SH-SY5Y (cell line): ENCODE data around the gene HOXB4.

ENCODE experiments used
- GATA2 ChIP-seq: IDR thresholded peaks from 2 replicates; pipeline ENCODE4 v1.6.1; 2011; ENCODE audit warnings: mild to moderate bottlenecking, low read depth, low read length
- GATA3 ChIP-seq: IDR thresholded peaks from 2 replicates; pipeline ENCODE4 v1.6.1; 2011; ENCODE audit warnings: low read depth, mild to moderate bottlenecking, low read length, moderate library complexity

The HOXB4 gene

DNA sequence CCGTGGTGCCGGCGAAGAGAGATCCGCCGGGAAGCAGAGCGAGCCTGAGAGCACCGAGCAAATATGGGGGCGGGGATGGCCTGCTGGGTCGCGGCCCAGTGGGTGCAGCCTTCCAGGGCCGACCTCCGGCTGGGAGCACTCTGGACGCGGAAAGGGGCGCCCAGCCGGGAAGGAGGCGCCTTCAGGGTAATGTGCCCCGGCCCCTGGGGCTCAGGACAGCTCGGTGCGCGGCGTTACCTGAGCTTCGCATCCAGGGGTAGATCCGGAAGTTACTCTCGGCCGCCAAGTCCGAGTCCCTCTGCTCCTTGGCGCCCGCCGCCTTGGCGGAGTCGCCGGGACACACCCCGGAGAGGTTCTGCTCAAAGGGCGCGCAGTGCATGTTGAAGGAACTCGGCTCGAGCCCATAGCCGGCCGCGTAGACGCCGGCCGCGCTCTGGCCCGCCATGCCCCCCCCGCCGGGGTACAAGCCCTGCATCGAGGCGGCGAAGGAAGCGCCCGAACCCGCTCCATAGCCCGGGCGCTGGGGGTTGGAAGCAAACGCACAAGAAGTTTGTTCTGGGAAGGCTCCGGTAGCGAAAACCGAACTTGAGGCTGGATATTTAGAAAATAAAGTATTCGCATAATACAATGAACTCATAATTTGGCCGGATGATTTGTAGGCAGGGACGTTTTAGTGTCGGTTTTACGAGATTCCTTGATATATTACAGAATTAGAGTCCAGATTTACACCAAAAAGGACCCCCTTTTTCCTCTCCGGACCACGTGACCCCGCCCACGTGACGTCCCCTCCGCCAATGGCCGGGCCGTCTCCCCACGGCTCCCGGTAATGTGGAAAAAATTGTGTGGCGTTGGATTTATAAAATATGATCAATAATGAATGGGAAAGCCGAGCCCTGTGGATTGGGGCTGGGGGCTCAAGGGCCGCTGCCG, 32.4 kb upstream of the HOXB4 start, which contains the start of gene HOXB7:
Gene HOXB7, minus strand, starts transcription at position 736 of the 930 bp plus-strand sequence. Its CDS starts 99 bp downstream, at position 637.
- TF ChIP-seq GATA3 (no peak), GATA2 (no peak)

GRCh38 chr17:48609759-48610281, 31.7 kb upstream of the HOXB4 start:
- no peak for TF ChIP-seq GATA2
- no peak for TF ChIP-seq GATA3

- no peak for TF ChIP-seq GATA2
- no peak for TF ChIP-seq GATA3
Measured at GRCh38 chr17:48609033-48609432, 30.9 kb upstream of the HOXB4 start.

DNA sequence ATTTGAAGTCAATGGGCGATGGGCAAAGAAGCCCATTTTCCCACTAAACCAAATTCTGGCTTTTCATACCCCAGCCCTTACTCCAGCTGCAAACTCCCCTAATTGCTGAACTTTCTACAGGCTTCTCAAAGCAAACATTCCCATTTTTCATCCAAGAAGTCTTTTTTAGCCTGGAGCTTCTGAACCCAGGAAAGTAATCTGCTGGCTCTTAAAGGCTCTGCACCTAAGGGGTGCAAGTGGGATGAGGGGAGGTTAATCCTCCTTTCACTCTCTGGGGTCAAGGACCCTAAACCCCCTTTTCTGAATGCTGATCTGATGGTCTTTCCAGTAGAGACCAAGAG, 30.3 kb upstream of the HOXB4 start:
- TF ChIP-seq GATA2 = no peak
- TF ChIP-seq GATA3 = no peak

DNA sequence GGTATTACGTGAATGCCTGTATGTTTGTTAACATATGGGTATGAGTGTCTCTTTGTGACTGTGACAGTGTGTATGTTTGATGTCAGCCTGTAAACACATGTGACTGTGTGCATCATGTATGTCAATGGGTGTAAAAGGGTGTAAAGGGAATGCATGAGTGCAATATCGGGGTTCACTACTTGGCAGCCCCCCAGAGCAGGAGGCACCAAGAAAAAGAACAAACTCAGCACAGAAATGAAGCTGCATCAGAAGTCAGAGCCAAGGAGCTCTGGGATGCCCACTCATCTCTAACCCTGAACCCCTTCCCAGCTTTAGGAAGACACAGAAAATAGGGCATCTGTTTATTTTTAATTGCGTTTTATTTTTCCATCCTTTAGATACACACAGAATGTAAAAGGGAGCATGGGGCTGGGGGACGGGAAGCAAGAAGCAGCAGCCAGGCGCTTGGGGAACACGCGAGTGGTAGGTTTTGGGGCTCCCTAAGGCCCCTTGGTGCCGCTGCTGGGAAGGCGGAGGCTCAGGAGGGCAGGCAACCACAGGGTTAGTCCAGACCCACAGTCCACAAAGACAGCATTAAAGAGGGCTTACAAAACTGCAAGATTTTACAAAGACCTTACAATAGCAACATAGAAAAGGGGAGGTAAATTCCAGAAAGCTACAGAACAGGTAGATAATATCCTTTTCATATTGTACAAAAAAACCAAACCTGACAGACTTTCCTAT, 28.9 kb upstream of the HOXB4 start:
- TF ChIP-seq GATA3 (no peak), GATA2 (no peak)

DNA sequence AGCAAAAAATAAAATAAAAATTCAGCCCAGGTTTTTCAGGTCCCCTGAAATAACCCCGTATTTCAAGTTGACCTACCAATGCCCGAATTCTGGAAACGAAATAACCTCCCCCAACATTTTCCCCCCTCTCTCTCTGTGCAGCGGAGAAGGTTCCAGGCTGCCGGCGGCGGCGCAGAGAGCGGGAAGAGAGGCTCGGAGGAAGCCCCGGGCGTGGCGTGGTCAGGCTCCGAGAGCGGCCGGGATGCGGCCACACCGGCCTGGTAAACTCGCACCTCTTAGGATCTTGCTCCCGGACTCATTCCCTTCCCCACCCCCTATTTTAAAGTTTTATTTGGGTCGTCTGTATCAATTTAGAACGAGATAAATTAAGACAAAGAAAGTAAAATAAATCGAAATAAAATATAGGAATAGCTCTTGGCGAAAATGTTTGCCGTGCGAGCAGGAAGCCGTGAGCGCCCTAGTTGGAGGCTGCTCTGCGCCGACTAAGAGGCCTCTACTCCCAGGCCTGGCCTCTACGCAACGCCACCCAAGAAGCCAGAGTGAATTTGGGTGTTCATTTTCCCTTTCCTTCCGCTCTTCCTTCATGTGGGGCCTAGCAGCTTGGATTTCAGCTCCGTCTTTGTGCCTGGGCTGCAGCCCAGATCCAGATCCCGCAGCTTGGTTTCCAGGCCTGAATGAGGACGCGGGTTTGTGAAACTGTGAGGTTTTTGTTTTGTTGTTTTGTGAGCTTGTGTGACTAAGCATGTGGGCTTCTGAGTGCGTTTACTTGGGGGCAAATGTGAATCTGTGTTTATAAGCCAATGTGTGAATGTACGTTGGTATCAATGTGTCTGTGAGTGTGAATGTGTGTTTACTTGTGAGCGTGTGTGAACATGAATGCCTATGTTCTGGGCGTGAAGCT, 28.1 kb upstream of the HOXB4 start:
- TF ChIP-seq GATA2 (no peak), GATA3 (no peak)

- TF ChIP-seq GATA2 (no peak), GATA3 (no peak)
Measured at GRCh38 chr17:48605409-48605919, 27.3 kb upstream of the HOXB4 start.

DNA sequence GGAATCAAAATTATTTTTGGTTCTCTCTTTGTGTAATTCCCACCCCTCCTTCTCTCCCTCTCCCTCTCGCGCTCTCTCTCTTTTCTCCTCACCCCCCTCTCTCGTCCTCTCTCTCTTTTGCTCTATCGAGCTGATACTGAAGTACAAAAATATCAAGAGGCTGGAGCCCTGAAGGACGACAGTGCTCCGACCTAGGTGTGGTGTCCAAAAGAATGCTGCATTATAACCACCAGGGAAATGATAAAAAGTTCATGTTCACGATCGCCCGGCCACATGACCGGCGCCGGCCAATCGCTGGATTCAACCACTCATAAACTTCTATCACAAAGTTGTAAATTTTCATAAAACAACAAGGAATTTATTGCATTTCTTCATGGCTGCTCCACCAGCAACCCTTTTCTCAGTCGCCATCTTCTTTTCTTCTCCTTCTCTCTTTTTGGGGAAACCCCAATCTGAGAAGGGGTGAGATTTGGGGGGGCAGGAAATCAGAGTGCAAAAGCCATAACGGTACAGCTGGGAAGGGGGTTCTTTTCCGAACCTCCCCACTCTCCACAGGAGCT, 26.7 kb upstream of the HOXB4 start, which contains the start of gene HOXB6:
Gene HOXB6, minus strand, starts transcription at position 217 of the 560 bp plus-strand sequence. CDS start 6,836 bp downstream, outside the sequence.
- TF ChIP-seq GATA3 (no peak), GATA2 (no peak)

GRCh38 chr17:48603959-48604769, 26.0 kb upstream of the HOXB4 start:
- no peak for TF ChIP-seq GATA2
- TF ChIP-seq GATA3 = no peak

GRCh38 chr17:48601539-48602425, 23.6 kb upstream of the HOXB4 start:
- TF ChIP-seq GATA3 (no peak), GATA2 (no peak)

DNA sequence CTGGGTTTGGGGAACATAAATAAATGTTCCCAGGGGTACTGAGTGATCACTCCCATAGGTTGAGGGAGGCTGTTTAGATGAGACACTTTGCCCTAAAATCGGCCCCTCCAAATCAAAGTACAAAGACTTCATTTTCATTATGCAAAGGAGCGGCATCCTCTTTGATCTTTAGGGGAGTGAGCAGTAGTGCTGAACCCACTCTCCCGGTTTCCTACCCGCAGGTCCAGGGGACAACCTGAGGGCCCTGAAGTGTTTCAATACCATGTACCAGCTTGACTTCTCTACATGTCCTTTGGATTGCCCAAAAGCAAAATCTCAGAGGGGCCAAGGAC, 23.0 kb upstream of the HOXB4 start:
- TF ChIP-seq GATA2 (no peak), GATA3 (no peak)

- no peak for TF ChIP-seq GATA3
- no peak for TF ChIP-seq GATA2
Measured at GRCh38 chr17:48600244-48601098, 22.3 kb upstream of the HOXB4 start.
